Esophagus squamous epithelium (tissue), 5 donors: ENCODE data around the gene ADGRL2. TPM values are rescaled to one million over a fixed set of nuclear protein-coding genes. Genes with fewer than 3 reads are reported as not detected.

Experiments used
- DNase-seq: peaks from one replicate; lab custom pipeline; 2025; lab: John Stamatoyannopoulos, UW
- H3K27ac ChIP-seq, 4 donors: fragments of 200-600 bp; sonication (generic); one replicate each; pipeline ENCODE4 v1.5.1; 2016 to 2019; ENCODE audit warnings: mild to moderate bottlenecking in 1 of 4
- H3K27me3 ChIP-seq, 4 donors: fragments of 200-600 bp; sonication (generic); 1 replicate in 3 of 4; 2 replicates in 1 of 4; pipeline versions ENCODE4 v1.5.1 to v1.6.0; 2017 to 2021; ENCODE audit warnings: antibody characterized with exemption in 1 of 4
- H3K36me3 ChIP-seq, 3 donors: fragments of 200-600 bp; sonication (generic); one replicate each; pipeline ENCODE4 v1.5.1; 2016 to 2019
- H3K4me1 ChIP-seq, 3 donors: fragments of 200-600 bp; sonication (generic); one replicate each; pipeline ENCODE4 v1.5.1; 2017 to 2019
- H3K4me3 ChIP-seq, 4 donors: fragments of 200-600 bp; sonication (generic); 1 replicate in 3 of 4; 2 replicates in 1 of 4; pipeline ENCODE4 v1.5.1; 2016 to 2019; ENCODE audit warnings: mild to moderate bottlenecking in 2 of 4, moderate library complexity in 1 of 4
- H3K9me3 ChIP-seq, 3 donors: fragments of 200-600 bp; sonication (generic); one replicate each; pipeline ENCODE4 v1.5.1; 2016 to 2019
- POLR2A ChIP-seq, 4 donors: fragments of 450-650 bp; IDR thresholded peaks; one replicate each; pipeline ENCODE4 v1.6.1; 2017; ENCODE audit warnings: antibody characterized with exemption in 4 of 4, mild to moderate bottlenecking in 4 of 4, moderate library complexity in 3 of 4
- WGBS, 2 donors: methylation state at CpG; one replicate each; pipeline ENCODE4 v1.1.5; 2018; 5-methylcytosine and 5-hydroxymethylcytosine counted together
- intact Hi-C: fragments of 100-400 bp; cut with DNase I; formaldehyde crosslinking; loops from one replicate; pipeline ENCODE4 v1.15.0; 2022
- total RNA-seq, 4 donors: library from RNA; depleted of rRNA; stranded (reverse); fragments of >200 nt; gene quantifications; one replicate each; pipeline ENCODE4 v1.1.0, GENCODE V29; 2016
- TF ChIP-seq, protein P1 (sequence below), 6 experiments: fragments of 450-650 bp in 4 of 6; fragments of 200-600 bp in 2 of 6; sonication (generic) in 2 of 6; IDR thresholded peaks; one replicate each; pipeline ENCODE4 v1.5.1; 2016 to 2019; ENCODE audit warnings: antibody characterized with exemption in 6 of 6, mild to moderate bottlenecking in 4 of 6, moderate library complexity in 4 of 6
- donor health status: DM: yes; HTN: yes; CAD: no.

ADGRL2 gene
- total RNA-seq, 4 donors from 2014 or later: 37.2 to 63.7 (median 59.7) TPM

- WGBS, 2 donors: 33 to 35% methylated on average over 2 of the region's 2 CpGs
- no peak for TF ChIP-seq POLR2A (IDR thresholded peaks at IDR 0.05)
- TF ChIP-seq, protein P1, sequence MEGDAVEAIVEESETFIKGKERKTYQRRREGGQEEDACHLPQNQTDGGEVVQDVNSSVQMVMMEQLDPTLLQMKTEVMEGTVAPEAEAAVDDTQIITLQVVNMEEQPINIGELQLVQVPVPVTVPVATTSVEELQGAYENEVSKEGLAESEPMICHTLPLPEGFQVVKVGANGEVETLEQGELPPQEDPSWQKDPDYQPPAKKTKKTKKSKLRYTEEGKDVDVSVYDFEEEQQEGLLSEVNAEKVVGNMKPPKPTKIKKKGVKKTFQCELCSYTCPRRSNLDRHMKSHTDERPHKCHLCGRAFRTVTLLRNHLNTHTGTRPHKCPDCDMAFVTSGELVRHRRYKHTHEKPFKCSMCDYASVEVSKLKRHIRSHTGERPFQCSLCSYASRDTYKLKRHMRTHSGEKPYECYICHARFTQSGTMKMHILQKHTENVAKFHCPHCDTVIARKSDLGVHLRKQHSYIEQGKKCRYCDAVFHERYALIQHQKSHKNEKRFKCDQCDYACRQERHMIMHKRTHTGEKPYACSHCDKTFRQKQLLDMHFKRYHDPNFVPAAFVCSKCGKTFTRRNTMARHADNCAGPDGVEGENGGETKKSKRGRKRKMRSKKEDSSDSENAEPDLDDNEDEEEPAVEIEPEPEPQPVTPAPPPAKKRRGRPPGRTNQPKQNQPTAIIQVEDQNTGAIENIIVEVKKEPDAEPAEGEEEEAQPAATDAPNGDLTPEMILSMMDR (IDR thresholded peaks at IDR 0.05): no peak
- intact Hi-C loops: no loop called here
Observed at GRCh38 chr1:81758181-81758580, 42.6 kb upstream of the ADGRL2 start.

DNA sequence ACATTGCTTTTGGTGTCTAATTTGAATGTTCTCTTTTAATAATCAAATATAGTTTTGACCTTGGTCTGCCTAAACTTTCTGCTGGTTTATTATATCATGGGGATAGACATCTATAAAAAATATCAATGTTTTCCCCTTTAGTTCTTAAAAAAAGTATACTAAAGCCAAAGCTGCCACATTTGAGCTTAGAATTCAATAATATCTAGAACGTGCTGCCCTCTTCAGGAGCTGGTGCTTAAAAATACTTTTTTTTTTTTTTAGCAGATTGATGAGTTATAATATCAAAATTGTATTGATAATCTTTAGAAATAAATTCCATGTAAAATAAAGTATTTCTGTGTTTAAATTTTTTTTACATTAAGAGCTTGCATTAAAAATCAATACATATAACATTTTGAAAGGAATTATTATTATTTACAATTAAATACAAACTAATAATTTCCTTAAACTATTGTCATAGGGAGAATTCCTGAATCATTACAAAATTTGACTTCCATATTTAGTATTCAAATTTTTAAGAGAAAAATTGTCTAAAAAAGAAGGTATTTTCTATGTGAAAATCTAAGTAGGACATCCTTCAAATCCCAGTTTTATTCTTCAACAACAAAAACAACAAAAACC is 40.1 kb upstream of the ADGRL2 start:
- TF ChIP-seq, protein P1 (IDR thresholded peaks at IDR 0.05): peak in 4 of 6 experiments; percentile 14 to 43 (median 32)
- TF ChIP-seq POLR2A (IDR thresholded peaks at IDR 0.05): no peak
- WGBS, 2 donors: 0 to 4% methylated on average over 1 of the region's 1 CpG

More at GRCh38 chr1:81758181-81758580, 42.6 kb upstream of the ADGRL2 start:
- no peaks in the 10 kb centered on the region for H3K27me3 ChIP-seq
- H3K4me1 ChIP-seq: peaks cover 0 to 10% (median 0%) of the 10 kb centered on the region in 3 donors
- H3K36me3 ChIP-seq: no peaks in the 10 kb centered on the region
- DNase-seq: no peak
- H3K27ac ChIP-seq: no peak overlapping the region
- H3K9me3 ChIP-seq: no peaks in the 10 kb centered on the region
- H3K4me3 ChIP-seq: no peak overlapping the region

GRCh38 chr1:81775510-81775909 is 25.2 kb upstream of the ADGRL2 start:
- no peak for DNase-seq
- Histone ChIP-seq H3K4me3 (no peak overlapping the region), H3K36me3 (no peaks in the 10 kb centered on the region), H3K4me1 (no peaks in the 10 kb centered on the region), H3K9me3 (no peaks in the 10 kb centered on the region), H3K27ac (no peak overlapping the region), H3K27me3 (no peaks in the 10 kb centered on the region)
- no peak for TF ChIP-seq POLR2A (IDR thresholded peaks at IDR 0.05)
- TF ChIP-seq, protein P1 (IDR thresholded peaks at IDR 0.05): no peak
- intact Hi-C loops: no loop called here

More for the DNA sequence above, 40.1 kb upstream of the ADGRL2 start:
- DNase-seq: no peak
- H3K4me1 ChIP-seq: peaks cover 0 to 10% (median 0%) of the 10 kb centered on the region in 3 donors
- no peak overlapping the region for H3K27ac ChIP-seq
- H3K36me3 ChIP-seq: no peaks in the 10 kb centered on the region
- intact Hi-C loops: no loop called here
- H3K27me3 ChIP-seq: no peaks in the 10 kb centered on the region
- no peak overlapping the region for H3K4me3 ChIP-seq
- H3K9me3 ChIP-seq: no peaks in the 10 kb centered on the region

- Histone ChIP-seq H3K9me3 (no peaks in the 10 kb centered on the region), H3K4me1 (no peaks in the 10 kb centered on the region), H3K27ac (no peak overlapping the region), H3K27me3 (no peaks in the 10 kb centered on the region), H3K4me3 (no peak overlapping the region), H3K36me3 (no peaks in the 10 kb centered on the region)
- TF ChIP-seq, protein P1 (IDR thresholded peaks at IDR 0.05): no peak
- TF ChIP-seq POLR2A (IDR thresholded peaks at IDR 0.05): no peak
- 80 to 83% methylated on average over 1 of the region's 1 CpG for WGBS, 2 donors
- intact Hi-C loops: no loop called here
- no peak for DNase-seq
Observed at GRCh38 chr1:81780705-81781454, 19.9 kb upstream of the ADGRL2 start.

- no peak overlapping the region for H3K4me3 ChIP-seq
- 77 to 88% methylated on average over 2 of the region's 2 CpGs for WGBS, 2 donors
- H3K4me1 ChIP-seq: no peaks in the 10 kb centered on the region
- H3K27ac ChIP-seq: no peak overlapping the region
- no peaks in the 10 kb centered on the region for H3K27me3 ChIP-seq
- no peak for DNase-seq
- H3K9me3 ChIP-seq: no peaks in the 10 kb centered on the region
- H3K36me3 ChIP-seq: no peaks in the 10 kb centered on the region
- TF ChIP-seq POLR2A (IDR thresholded peaks at IDR 0.05): no peak
- TF ChIP-seq, protein P1 (IDR thresholded peaks at IDR 0.05): no peak
- intact Hi-C loops: no loop called here
Observed at GRCh38 chr1:81781749-81782148, 19.0 kb upstream of the ADGRL2 start.
